Right ventricle myocardium inferior (tissue), 1 donor: Measurements from ENCODE around the gene HLA-C. TPM values are rescaled to one million over a fixed set of nuclear protein-coding genes. Genes with fewer than 3 reads are reported as not detected.

Experiments
- ATAC-seq: fragments of 200-7000 bp; cut with Tn5 transposase; one replicate; pipeline ENCODE4 v1.9.1; 2020; ENCODE audit warnings: mild to moderate bottlenecking, moderate library complexity
- DNase-seq: peaks from one replicate; pipeline ENCODE4 v3.0.0; 2021; ENCODE audit errors: missing footprints
- intact Hi-C: fragments of 100-400 bp; cut with DNase I; formaldehyde crosslinking; loops from one replicate; pipeline ENCODE4 v1.11.0; 2022
- total RNA-seq: library from RNA; stranded (reverse); fragmentation: NEBNext Ultra II Directional; extraction: Animal tissue kit (Norgen Biotek cat#: 25700); gene quantifications from one replicate; pipeline ENCODE4 v1.2.1, GENCODE V29; 2021
- donor health status: DM: no; HTN: yes; CAD: no; lungs with severe emphysema.

The HLA-C gene
- total RNA-seq, 1 donor from 2014 or later: 185 TPM

GRCh38 chr6:31228476-31228875 lies 43.4 kb downstream of the HLA-C start:
- DNase-seq (no peak), ATAC-seq (no peak)
- intact Hi-C loops: no loop called here

- intact Hi-C loops: no loop called here
- DNase-seq (no peak), ATAC-seq (no peak)
These were observed 44.7 kb downstream of the HLA-C start for GRCh38 chr6:31227143-31227542.

GRCh38 chr6:31225735-31226134 lies 46.2 kb downstream of the HLA-C start:
- intact Hi-C loops: no loop called here
- DNase-seq (no peak), ATAC-seq (no peak)

GRCh38 chr6:31222496-31222895 lies 49.4 kb downstream of the HLA-C start:
- DNase-seq: no peak
- ATAC-seq: no peak
- intact Hi-C loops: no loop called here

Other genes starting within 250 kb of the HLA-C start
- gene C6orf15, start 159.5 kb downstream of the HLA-C start, total RNA-seq: not detected
- gene PSORS1C1, start 157.3 kb downstream of the HLA-C start, total RNA-seq: 1.9 TPM
- not detected for gene CDSN, start 151.6 kb downstream of the HLA-C start, total RNA-seq
- not detected for gene PSORS1C2, start 133.0 kb downstream of the HLA-C start, total RNA-seq
- 12.3 TPM for gene CCHCR1, start 114.3 kb downstream of the HLA-C start, total RNA-seq
- 5.2 TPM for gene TCF19, start 113.5 kb downstream of the HLA-C start, total RNA-seq
- 0.51 TPM for gene POU5F1, start 101.4 kb downstream of the HLA-C start, total RNA-seq
- 465 TPM for gene HLA-B, start 85.1 kb upstream of the HLA-C start, total RNA-seq
- 8.3 TPM for gene MICA, start 131.5 kb upstream of the HLA-C start, total RNA-seq
- 1.5 TPM for gene MICB, start 226.1 kb upstream of the HLA-C start, total RNA-seq